IMR-90 (cell line): ENCODE results near the gene DBN1. TPM values are rescaled to one million over a fixed set of nuclear protein-coding genes. Genes with fewer than 3 reads are reported as not detected.

ENCODE experiments used
- ATAC-seq: fragments of 200-7000 bp; cut with Tn5 transposase; 2 replicates; pipeline ENCODE4 v1.9.1; 2020; ENCODE audit warnings: low read depth, mild to moderate bottlenecking, moderate library complexity
- BruUV-seq: library from RNA; stranded (reverse); fragments of 400-500 nt; replicated peaks from 2 replicates; lab custom pipeline; 2021; lab: Mats Ljungman, UMichigan
- CTCF ChIA-PET: fragments of 300-600 bp; formaldehyde crosslinking; extraction: SDS; loops from one replicate; lab custom pipeline; 2021; ENCODE audit warnings: antibody characterized with exemption; lab: Yijun Ruan, JAX
- POLR2A ChIA-PET: fragments of 300-600 bp; sonication (Branson Sonifier 250); formaldehyde crosslinking; loops from one replicate; lab custom pipeline; 2022; ENCODE audit warnings: antibody characterized with exemption; ENCODE audit not compliant: unreplicated experiment; lab: Charles Lee
- DNase-seq: peaks from one replicate; pipeline ENCODE4 v3.0.0; 2013
- H2AFZ ChIP-seq: replicated peaks from 2 replicates; pipeline ENCODE3; 2013; ENCODE audit warnings: low read length, mild to moderate bottlenecking; ENCODE audit not compliant: poor library complexity
- H2AK5ac ChIP-seq: 2 replicates; pipeline ENCODE4 v1.6.1; 2013; ENCODE audit warnings: low read depth, low read length, inconsistent platforms
- H2AK9ac ChIP-seq: replicated peaks from 2 replicates; pipeline ENCODE3; 2013; ENCODE audit warnings: mild to moderate bottlenecking, low read depth, low read length, moderate library complexity; ENCODE audit not compliant: poor library complexity
- H2BK120ac ChIP-seq: 2 replicates; pipeline ENCODE4 v1.6.1; 2013; ENCODE audit warnings: low read depth, low read length, inconsistent platforms
- H2BK15ac ChIP-seq: 3 replicates; pipeline ENCODE4 v1.6.1; 2013; ENCODE audit warnings: low read depth, low read length, inconsistent platforms
- H2BK20ac ChIP-seq: 2 replicates; pipeline ENCODE4 v1.6.1; 2013; ENCODE audit warnings: low read depth, mild to moderate bottlenecking, inconsistent platforms, low read length, moderate library complexity
- H2BK5ac ChIP-seq: 2 replicates; pipeline ENCODE4 v1.6.1; 2013; ENCODE audit warnings: mild to moderate bottlenecking, low read depth, low read length, inconsistent platforms; ENCODE audit not compliant: poor library complexity, severe bottlenecking
- H3K14ac ChIP-seq: replicated peaks from 2 replicates; pipeline ENCODE4 v1.6.1; 2013; ENCODE audit warnings: low read depth, low read length, inconsistent platforms
- H3K18ac ChIP-seq: 2 replicates; pipeline ENCODE4 v1.6.1; 2013; ENCODE audit warnings: low read depth, low read length, control low read depth
- H3K23ac ChIP-seq: 2 replicates; pipeline ENCODE4 v1.6.1; 2013; ENCODE audit warnings: low read depth, low read length, inconsistent platforms
- H3K27ac ChIP-seq: 2 replicates; pipeline ENCODE4 v1.5.1; 2013; ENCODE audit warnings: mild to moderate bottlenecking, control low read depth, low read length; ENCODE audit not compliant: insufficient read depth
- H3K27me3 ChIP-seq: 2 replicates; pipeline ENCODE4 v1.6.1; 2013; ENCODE audit warnings: low read length; ENCODE audit not compliant: control insufficient read depth, insufficient read depth
- H3K36me3 ChIP-seq: 2 replicates; pipeline ENCODE4 v1.6.1; 2013; ENCODE audit warnings: low read length, mixed read lengths; ENCODE audit not compliant: control insufficient read depth, insufficient read depth
- H3K4ac ChIP-seq: 2 replicates; pipeline ENCODE4 v1.6.1; 2013; ENCODE audit warnings: low read depth, low read length, inconsistent platforms
- H3K4me1 ChIP-seq: 2 replicates; pipeline ENCODE4 v1.6.1; 2013; ENCODE audit warnings: low read length, mixed read lengths; ENCODE audit not compliant: control insufficient read depth, insufficient read depth
- H3K4me2 ChIP-seq: 2 replicates; pipeline ENCODE4 v1.6.1; 2013; ENCODE audit warnings: low read depth, mild to moderate bottlenecking, control low read depth, low read length, moderate library complexity
- H3K4me3 ChIP-seq: 2 replicates; pipeline ENCODE4 v1.5.1; 2013; ENCODE audit warnings: low read depth, mild to moderate bottlenecking, control low read depth, low read length, moderate library complexity; ENCODE audit not compliant: insufficient read depth
- H3K56ac ChIP-seq: 2 replicates; pipeline ENCODE4 v1.6.1; 2013; ENCODE audit warnings: low read length, inconsistent platforms; ENCODE audit not compliant: insufficient read depth; ENCODE audit errors: extremely low read depth
- H3K79me1 ChIP-seq, 2 experiments: 2 replicates each; pipeline ENCODE4 v1.6.1; 2013; ENCODE audit warnings: low read length in 2 of 2, inconsistent platforms in 1 of 2, low read depth in 1 of 2
- H3K9ac ChIP-seq: 2 replicates; pipeline ENCODE4 v1.6.1; 2013; ENCODE audit warnings: low read depth, low read length, control low read depth
- H3K9me1 ChIP-seq: 2 replicates; pipeline ENCODE4 v1.6.1; 2013; ENCODE audit warnings: low read length, inconsistent platforms; ENCODE audit not compliant: insufficient read depth
- H3K9me3 ChIP-seq: 2 replicates; pipeline ENCODE4 v1.6.1; 2013; ENCODE audit warnings: low read length; ENCODE audit not compliant: control insufficient read depth, insufficient read depth
- H4K20me1 ChIP-seq: 2 replicates; pipeline ENCODE4 v1.6.1; 2013; ENCODE audit warnings: low read length, inconsistent platforms; ENCODE audit not compliant: insufficient read depth
- H4K5ac ChIP-seq: 2 replicates; pipeline ENCODE4 v1.6.1; 2013; ENCODE audit warnings: mild to moderate bottlenecking, low read depth, low read length, control low read depth
- H4K8ac ChIP-seq, 2 experiments: 2 replicates each; pipeline ENCODE4 v1.6.1; 2013; ENCODE audit warnings: low read depth in 2 of 2, low read length in 2 of 2, control low read depth in 1 of 2, inconsistent platforms in 1 of 2
- H4K91ac ChIP-seq: 2 replicates; pipeline ENCODE4 v1.6.1; 2013; ENCODE audit warnings: low read depth, low read length, inconsistent platforms; ENCODE audit not compliant: insufficient read depth
- CEBPB ChIP-seq: IDR thresholded peaks from 2 replicates; pipeline ENCODE4 v1.6.1; 2012; ENCODE audit warnings: low read depth, low read length, improper control_type of control experiment
- MAFK ChIP-seq: IDR thresholded peaks from 2 replicates; pipeline ENCODE4 v1.6.1; 2012; ENCODE audit warnings: low read depth, low read length, improper control_type of control experiment
- MAZ ChIP-seq: IDR thresholded peaks from 2 replicates; pipeline ENCODE4 v1.6.1; 2012; ENCODE audit warnings: low read depth, mild to moderate bottlenecking, low read length, improper control_type of control experiment, moderate library complexity, borderline replicate concordance
- MXI1 ChIP-seq: IDR thresholded peaks from 2 replicates; pipeline ENCODE4 v1.6.1; 2012; ENCODE audit warnings: low read depth, mild to moderate bottlenecking, low read length, moderate library complexity, borderline replicate concordance
- POLR2A ChIP-seq: IDR thresholded peaks from 2 replicates; pipeline ENCODE4 v1.6.1; 2012; ENCODE audit warnings: mild to moderate bottlenecking, low read depth, low read length
- RAD21 ChIP-seq: IDR thresholded peaks from 2 replicates; pipeline ENCODE4 v1.6.1; 2012; ENCODE audit warnings: low read length, improper control_type of control experiment
- RCOR1 ChIP-seq: IDR thresholded peaks from 2 replicates; pipeline ENCODE4 v1.6.1; 2012; ENCODE audit warnings: mild to moderate bottlenecking, low read length, improper control_type of control experiment; ENCODE audit not compliant: insufficient replicate concordance
- SMC3 ChIP-seq: fragments of 150-350 bp; IDR thresholded peaks from 2 replicates; pipeline ENCODE4 v1.6.1; 2016; ENCODE audit warnings: low read depth, mild to moderate bottlenecking, antibody characterized with exemption, low read length, moderate library complexity
- WGBS, 2 experiments: methylation state at CpG; one replicate each; pipeline versions ENCODE4 v1.1.5 to v1.1.7; 2013; ENCODE audit warnings: missing lambda C conversion rate in 2 of 2; ENCODE audit not compliant: insufficient read length in 1 of 2; ENCODE audit errors: extremely low coverage in 2 of 2; 5-methylcytosine and 5-hydroxymethylcytosine counted together
- dilution Hi-C: fragments of 300-500 bp; cut with HindIII; formaldehyde crosslinking; loops from one replicate; pipeline ENCODE4 v1.14.3; 2018; ENCODE audit warnings: low sequenced_read_pairs; ENCODE audit not compliant: unreplicated experiment
- in situ Hi-C: fragments of 300-500 bp; cut with MboI; formaldehyde crosslinking; loops from 3 replicates; pipeline ENCODE4 v1.14.3; 2019; ENCODE audit warnings: low sequenced_read_pairs, inconsistent platforms, mixed read lengths
- intact Hi-C: fragments of 100-400 bp; cut with micrococcal nuclease; formaldehyde crosslinking; loops from 2 replicates; pipeline ENCODE4 v1.10.0; 2022
- polyA plus RNA-seq, 3 experiments: library from polyadenylated mRNA; depleted of rRNA; stranded (reverse); fragments of >200 nt; gene quantifications; 2 replicates each; pipeline ENCODE4 v1.2.3, GENCODE V29; 2012; ENCODE audit warnings: low replicate concordance in 1 of 3
- total RNA-seq: library from RNA; depleted of rRNA; stranded (reverse); fragments of >200 nt; gene quantifications from 2 replicates; pipeline ENCODE4 v1.2.3, GENCODE V29; 2012
- TF ChIP-seq, protein P1 (sequence below): conservative IDR thresholded peaks from 2 replicates; pipeline ENCODE4 v1.5.1; 2012; ENCODE audit warnings: mild to moderate bottlenecking, low read depth, low read length, improper control_type of control experiment
- TF ChIP-seq, protein P2 (sequence below): fragments of 150-350 bp; IDR thresholded peaks from 2 replicates; pipeline ENCODE4 v1.6.1; 2017; ENCODE audit warnings: mild to moderate bottlenecking, antibody characterized with exemption, low read length, low read depth
- TF ChIP-seq, protein P3 (sequence below): fragments of 150-350 bp; IDR thresholded peaks from 2 replicates; pipeline ENCODE4 v1.6.1; 2016; ENCODE audit warnings: low read depth, mild to moderate bottlenecking, low read length, moderate library complexity, borderline replicate concordance

DBN1 gene
- total and polyA plus RNA-seq, 2 of the 4 experiments (the other 2 are of a cell fraction): 122 to 187 TPM

DNA sequence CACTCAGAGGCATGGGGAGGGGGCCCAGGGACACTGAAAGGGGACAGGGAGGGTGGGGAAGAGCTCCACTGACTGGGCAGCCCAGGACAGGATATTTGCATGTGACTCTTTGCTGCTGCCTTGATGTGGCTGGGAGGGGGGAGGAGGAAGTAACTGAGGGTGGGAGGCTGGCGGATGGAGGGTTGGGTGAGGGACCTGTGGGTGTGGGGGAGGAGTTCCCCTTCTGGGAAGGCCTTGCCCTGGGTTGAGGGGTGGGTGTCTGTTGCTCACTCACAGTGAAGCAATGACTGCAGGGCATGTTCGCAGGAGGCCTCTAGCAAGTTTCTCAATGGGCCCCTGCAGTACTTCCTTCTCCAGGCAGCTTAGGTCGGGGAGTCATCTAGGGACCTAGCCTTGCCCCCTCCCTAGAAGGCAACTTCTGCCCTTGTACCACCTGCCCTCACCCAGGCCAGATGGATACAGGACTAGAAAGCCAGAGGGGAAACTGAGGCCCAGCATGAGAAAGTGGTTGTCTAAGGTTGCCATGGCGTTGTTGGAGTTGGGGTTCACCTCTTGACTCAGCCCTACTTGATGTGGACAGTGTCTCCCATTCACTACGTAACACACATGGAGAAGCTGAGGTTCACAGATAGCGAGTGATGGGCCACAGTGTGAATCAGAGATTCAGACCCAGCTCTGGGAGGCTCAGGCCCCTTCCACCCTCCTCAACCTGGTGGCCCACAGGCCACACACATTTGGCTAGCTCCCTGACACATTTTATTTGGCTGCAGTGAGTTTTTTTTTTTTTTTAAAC is 44.0 kb downstream of the DBN1 start (continued):
- no peak for TF ChIP-seq MAFK

DNA sequence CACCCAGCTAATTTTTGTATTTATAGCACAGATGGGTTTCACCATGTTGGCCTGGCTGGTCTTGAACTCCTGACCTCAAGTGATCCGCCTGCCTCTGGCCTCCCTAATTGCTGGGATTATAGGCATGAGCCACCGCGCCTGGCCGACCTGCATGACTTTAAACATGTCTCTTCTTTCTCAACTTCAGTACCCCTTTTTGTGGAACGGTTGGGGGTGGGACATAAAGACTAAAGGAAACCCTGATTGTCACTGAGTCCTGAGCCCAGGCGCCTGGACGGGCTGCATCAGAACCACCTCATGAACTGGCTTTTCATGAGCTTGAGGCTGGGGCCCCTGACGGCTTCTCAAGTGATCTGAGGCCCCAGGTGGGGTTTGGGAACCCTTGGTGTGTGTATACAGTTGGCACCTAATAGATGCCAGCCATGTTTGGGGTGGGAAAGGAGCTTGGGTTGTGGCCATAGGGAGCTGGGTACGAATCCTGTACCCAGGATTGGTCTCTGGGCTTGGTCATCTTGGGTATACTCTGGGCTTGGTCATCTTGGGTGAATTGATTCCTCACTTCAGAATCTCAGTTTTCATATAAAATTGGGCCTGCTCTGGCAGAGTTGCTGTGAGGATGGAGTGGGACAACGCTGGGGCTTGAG is 44.7 kb downstream of the DBN1 start:
- no peak for DNase-seq
- no peak overlapping the region for H2AK5ac ChIP-seq
- H3K56ac ChIP-seq: no peak overlapping the region
- dilution Hi-C loops: no loop called here
- no peak overlapping the region for H3K23ac ChIP-seq
- H3K36me3 ChIP-seq: peaks cover 16% of the 10 kb centered on the region
- no peaks in the 10 kb centered on the region for H3K27me3 ChIP-seq
- no peak overlapping the region for H3K14ac ChIP-seq
- no peak overlapping the region for H4K8ac ChIP-seq
- H3K9me1 ChIP-seq: peaks cover 15% of the 10 kb centered on the region
- no peak overlapping the region for H3K9ac ChIP-seq
- H2BK120ac ChIP-seq: no peak overlapping the region
- no peak overlapping the region for H3K4me3 ChIP-seq
- ChIA-PET POLR2A (interaction anchor here (0.7 kb wide), 1 partner anchor 66 kb away, joined by 3 read pairs; no protein-coding TSS in a partner anchor), CTCF (no interaction called here)
- H2AK9ac ChIP-seq: no peak overlapping the region
- H4K20me1 ChIP-seq: peaks cover 29% of the 10 kb centered on the region
- H2AFZ ChIP-seq: no peak overlapping the region
- intact Hi-C loops: no loop called here
- no peak overlapping the region for H2BK15ac ChIP-seq
- H4K91ac ChIP-seq: no peak overlapping the region
- H4K5ac ChIP-seq: no peak overlapping the region
- no peak overlapping the region for H2BK20ac ChIP-seq
- WGBS, 2 experiments: no CpG with 5 or more reads among the region's 10 CpGs
- no peak overlapping the region for H3K27ac ChIP-seq
- H3K79me1 ChIP-seq: peaks cover 13 to 49% of the 10 kb centered on the region in 2 experiments
- no peak overlapping the region for H3K4me2 ChIP-seq
- peaks cover 13% of the 10 kb centered on the region for H3K4me1 ChIP-seq
- no peak overlapping the region for H2BK5ac ChIP-seq
- in situ Hi-C loops: no loop called here
- no TSS peak for BruUV-seq
- H3K9me3 ChIP-seq: no peaks in the 10 kb centered on the region
- no peak overlapping the region for H3K4ac ChIP-seq
- H3K18ac ChIP-seq: no peak overlapping the region
- ATAC-seq: no peak
- TF ChIP-seq, protein P1, sequence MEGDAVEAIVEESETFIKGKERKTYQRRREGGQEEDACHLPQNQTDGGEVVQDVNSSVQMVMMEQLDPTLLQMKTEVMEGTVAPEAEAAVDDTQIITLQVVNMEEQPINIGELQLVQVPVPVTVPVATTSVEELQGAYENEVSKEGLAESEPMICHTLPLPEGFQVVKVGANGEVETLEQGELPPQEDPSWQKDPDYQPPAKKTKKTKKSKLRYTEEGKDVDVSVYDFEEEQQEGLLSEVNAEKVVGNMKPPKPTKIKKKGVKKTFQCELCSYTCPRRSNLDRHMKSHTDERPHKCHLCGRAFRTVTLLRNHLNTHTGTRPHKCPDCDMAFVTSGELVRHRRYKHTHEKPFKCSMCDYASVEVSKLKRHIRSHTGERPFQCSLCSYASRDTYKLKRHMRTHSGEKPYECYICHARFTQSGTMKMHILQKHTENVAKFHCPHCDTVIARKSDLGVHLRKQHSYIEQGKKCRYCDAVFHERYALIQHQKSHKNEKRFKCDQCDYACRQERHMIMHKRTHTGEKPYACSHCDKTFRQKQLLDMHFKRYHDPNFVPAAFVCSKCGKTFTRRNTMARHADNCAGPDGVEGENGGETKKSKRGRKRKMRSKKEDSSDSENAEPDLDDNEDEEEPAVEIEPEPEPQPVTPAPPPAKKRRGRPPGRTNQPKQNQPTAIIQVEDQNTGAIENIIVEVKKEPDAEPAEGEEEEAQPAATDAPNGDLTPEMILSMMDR: no peak
- TF ChIP-seq, protein P2, sequence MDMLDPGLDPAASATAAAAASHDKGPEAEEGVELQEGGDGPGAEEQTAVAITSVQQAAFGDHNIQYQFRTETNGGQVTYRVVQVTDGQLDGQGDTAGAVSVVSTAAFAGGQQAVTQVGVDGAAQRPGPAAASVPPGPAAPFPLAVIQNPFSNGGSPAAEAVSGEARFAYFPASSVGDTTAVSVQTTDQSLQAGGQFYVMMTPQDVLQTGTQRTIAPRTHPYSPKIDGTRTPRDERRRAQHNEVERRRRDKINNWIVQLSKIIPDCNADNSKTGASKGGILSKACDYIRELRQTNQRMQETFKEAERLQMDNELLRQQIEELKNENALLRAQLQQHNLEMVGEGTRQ: no peak
- no peak for TF ChIP-seq CEBPB
- TF ChIP-seq, protein P3, sequence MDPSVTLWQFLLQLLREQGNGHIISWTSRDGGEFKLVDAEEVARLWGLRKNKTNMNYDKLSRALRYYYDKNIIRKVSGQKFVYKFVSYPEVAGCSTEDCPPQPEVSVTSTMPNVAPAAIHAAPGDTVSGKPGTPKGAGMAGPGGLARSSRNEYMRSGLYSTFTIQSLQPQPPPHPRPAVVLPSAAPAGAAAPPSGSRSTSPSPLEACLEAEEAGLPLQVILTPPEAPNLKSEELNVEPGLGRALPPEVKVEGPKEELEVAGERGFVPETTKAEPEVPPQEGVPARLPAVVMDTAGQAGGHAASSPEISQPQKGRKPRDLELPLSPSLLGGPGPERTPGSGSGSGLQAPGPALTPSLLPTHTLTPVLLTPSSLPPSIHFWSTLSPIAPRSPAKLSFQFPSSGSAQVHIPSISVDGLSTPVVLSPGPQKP: no peak
- no peak for TF ChIP-seq MXI1
- TF ChIP-seq RCOR1: no peak
- TF ChIP-seq SMC3: no peak
- no peak for TF ChIP-seq POLR2A
- no peak for TF ChIP-seq MAFK
- no peak for TF ChIP-seq RAD21
- no peak for TF ChIP-seq MAZ
